WERI-Rb-1 (cell line): ENCODE results near the gene LPCAT3.
A peak's percentile ranks its signal among the peaks of the same experiment; 100 is the strongest.

ENCODE experiments used
- DNase-seq: peaks from one replicate; pipeline ENCODE4 v3.0.0-alpha.2; 2020
- H3K27ac ChIP-seq: fragments of 250-450 bp; sonication (Bioruptor Pico); 2 replicates; pipeline ENCODE4 v1.5.1; 2020; ENCODE audit warnings: mild to moderate bottlenecking, moderate library complexity
- H3K27me3 ChIP-seq: fragments of 250-450 bp; sonication (Bioruptor Pico); 2 replicates; pipeline ENCODE4 v1.5.1; 2021; ENCODE audit warnings: mild to moderate bottlenecking, low read depth, moderate library complexity; ENCODE audit not compliant: insufficient read depth, severe bottlenecking
- H3K36me3 ChIP-seq: fragments of 250-450 bp; sonication (Bioruptor Pico); 2 replicates; pipeline ENCODE4 v1.5.1; 2020; ENCODE audit warnings: mild to moderate bottlenecking, moderate library complexity
- H3K4me3 ChIP-seq: 2 replicates; pipeline ENCODE4 v1.5.1; 2011; ENCODE audit warnings: low read depth, mild to moderate bottlenecking, control low read depth, low read length
- H3K9me3 ChIP-seq: fragments of 250-450 bp; sonication (Bioruptor Pico); 2 replicates; pipeline ENCODE4 v1.5.1; 2021; ENCODE audit warnings: mild to moderate bottlenecking, moderate library complexity; ENCODE audit not compliant: severe bottlenecking
- TF ChIP-seq, protein P1 (sequence below): IDR thresholded peaks from 2 replicates; pipeline ENCODE4 v1.5.1; 2011; ENCODE audit warnings: low read depth, mild to moderate bottlenecking, control low read depth, inconsistent platforms, low read length

The LPCAT3 gene

DNA sequence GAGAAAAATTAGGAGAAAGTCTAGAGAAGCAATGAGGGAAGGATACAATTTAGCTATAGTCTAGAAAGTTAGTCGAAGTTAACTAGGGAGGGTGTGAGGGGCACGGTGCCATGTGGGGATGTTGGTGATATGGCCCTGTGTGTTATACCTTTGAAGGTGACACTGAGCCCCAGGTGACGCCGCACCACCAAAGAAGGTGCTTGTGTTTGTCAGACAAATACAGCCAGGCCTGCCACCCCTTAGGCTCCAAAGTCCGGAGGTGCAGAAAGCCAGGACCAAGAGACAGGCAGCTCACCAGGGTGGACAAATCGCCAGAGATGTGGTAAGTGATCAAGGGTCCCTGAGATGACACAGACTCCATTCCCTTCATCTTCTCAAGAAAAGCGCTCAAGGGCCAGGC lies 43.3 kb upstream of the LPCAT3 start:
- no peaks in the 10 kb centered on the region for H3K9me3 ChIP-seq
- DNase-seq, result no peak
- no peak overlapping the region for H3K4me3 ChIP-seq
- H3K27ac ChIP-seq, result no peak overlapping the region
- no peaks in the 10 kb centered on the region for H3K27me3 ChIP-seq
- TF ChIP-seq, protein P1, sequence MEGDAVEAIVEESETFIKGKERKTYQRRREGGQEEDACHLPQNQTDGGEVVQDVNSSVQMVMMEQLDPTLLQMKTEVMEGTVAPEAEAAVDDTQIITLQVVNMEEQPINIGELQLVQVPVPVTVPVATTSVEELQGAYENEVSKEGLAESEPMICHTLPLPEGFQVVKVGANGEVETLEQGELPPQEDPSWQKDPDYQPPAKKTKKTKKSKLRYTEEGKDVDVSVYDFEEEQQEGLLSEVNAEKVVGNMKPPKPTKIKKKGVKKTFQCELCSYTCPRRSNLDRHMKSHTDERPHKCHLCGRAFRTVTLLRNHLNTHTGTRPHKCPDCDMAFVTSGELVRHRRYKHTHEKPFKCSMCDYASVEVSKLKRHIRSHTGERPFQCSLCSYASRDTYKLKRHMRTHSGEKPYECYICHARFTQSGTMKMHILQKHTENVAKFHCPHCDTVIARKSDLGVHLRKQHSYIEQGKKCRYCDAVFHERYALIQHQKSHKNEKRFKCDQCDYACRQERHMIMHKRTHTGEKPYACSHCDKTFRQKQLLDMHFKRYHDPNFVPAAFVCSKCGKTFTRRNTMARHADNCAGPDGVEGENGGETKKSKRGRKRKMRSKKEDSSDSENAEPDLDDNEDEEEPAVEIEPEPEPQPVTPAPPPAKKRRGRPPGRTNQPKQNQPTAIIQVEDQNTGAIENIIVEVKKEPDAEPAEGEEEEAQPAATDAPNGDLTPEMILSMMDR, result no peak
- no peaks in the 10 kb centered on the region for H3K36me3 ChIP-seq

DNA sequence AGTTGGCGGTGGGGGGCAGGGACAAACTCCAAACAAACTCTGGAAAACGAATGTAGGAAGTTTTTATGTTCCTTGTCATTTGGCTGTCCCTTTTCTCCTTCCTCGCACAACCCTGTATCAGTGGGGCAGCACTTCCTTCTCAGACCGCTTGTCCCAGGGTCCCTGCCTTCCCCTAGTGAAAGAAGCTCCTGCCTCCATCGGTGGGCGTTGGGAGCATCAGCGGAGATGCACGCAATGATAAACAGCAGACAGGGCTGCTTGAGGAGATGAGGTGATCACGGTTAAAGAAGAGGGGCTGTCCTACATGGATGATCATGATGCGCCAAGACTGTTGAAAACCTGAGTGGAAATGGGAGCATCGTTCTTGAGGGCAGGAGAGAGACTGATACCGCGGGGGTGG lies 42.9 kb upstream of the LPCAT3 start:
- H3K27ac ChIP-seq, result no peak overlapping the region
- DNase-seq, result no peak
- no peak overlapping the region for H3K4me3 ChIP-seq

DNA sequence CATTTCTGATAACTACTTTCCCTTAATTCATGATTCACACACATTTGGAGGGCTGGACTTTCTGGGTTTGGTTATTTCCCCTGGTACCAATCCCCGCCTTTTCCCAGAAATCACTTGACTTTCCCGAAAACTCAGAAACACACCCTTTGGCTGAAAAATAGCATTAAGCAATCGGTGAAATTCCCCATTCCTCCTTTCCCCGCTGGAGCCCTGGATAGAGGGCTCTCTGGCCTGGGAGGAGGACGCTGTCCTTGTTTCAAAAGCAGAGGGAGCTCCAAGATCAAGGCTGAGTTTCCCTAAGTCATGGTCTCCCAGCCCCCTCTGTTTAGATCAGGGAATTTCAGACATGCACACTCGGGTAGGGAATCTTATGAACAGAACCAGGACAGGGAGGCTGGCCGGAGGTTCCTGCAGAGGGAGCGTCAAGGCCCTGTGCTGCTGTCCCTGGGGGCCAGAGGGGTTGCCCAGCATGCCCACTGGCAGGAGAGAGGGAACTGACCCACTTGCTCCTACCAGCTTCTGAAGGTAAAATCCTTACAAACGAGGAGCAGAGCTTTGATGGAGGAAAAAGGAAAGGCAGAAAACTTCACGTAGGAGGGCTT lies 42.2 kb upstream of the LPCAT3 start, which contains the start of gene C1S:
TSS of gene C1S (plus strand) at position 366 of the 602 bp plus-strand sequence. CDS start 1,195 bp downstream, outside the sequence.
- Histone ChIP-seq H3K9me3 (no peaks in the 10 kb centered on the region), H3K27ac (no peak within 1 kb of the TSS), H3K4me3 (no peak within 1 kb of the TSS), H3K36me3 (no peaks in the 10 kb centered on the region), H3K27me3 (no peaks in the 10 kb centered on the region)
- DNase-seq, result peak; percentile 60
- TF ChIP-seq, protein P1, result peak; percentile 72

More for the DNA sequence above, 42.9 kb upstream of the LPCAT3 start:
- Histone ChIP-seq H3K9me3 (no peaks in the 10 kb centered on the region), H3K36me3 (no peaks in the 10 kb centered on the region), H3K27me3 (no peaks in the 10 kb centered on the region)
- TF ChIP-seq, protein P1, result no peak

DNA sequence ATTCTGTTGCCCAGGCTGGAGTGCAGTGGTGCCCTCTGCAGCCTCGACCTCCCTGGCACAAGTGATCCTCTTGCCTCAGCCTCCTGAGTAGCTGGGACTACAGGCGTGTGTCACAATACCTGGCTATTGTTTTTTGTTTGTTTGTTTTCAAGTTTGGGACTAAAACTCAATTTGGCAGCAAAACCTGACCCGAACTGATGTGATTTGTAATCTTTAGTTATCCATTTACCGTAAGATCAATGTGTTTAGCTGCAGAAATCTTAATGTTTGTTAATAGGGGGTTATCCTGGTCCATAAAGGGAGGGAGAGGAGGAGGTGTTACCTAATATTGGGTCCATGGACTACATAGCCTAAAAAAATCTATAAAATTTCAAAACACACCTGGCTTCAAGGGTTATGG lies 41.5 kb upstream of the LPCAT3 start:
- no peak for DNase-seq
- TF ChIP-seq, protein P1, result no peak
- Histone ChIP-seq H3K27me3 (no peaks in the 10 kb centered on the region), H3K4me3 (no peak overlapping the region), H3K9me3 (no peaks in the 10 kb centered on the region), H3K27ac (no peak overlapping the region), H3K36me3 (no peaks in the 10 kb centered on the region)

DNA sequence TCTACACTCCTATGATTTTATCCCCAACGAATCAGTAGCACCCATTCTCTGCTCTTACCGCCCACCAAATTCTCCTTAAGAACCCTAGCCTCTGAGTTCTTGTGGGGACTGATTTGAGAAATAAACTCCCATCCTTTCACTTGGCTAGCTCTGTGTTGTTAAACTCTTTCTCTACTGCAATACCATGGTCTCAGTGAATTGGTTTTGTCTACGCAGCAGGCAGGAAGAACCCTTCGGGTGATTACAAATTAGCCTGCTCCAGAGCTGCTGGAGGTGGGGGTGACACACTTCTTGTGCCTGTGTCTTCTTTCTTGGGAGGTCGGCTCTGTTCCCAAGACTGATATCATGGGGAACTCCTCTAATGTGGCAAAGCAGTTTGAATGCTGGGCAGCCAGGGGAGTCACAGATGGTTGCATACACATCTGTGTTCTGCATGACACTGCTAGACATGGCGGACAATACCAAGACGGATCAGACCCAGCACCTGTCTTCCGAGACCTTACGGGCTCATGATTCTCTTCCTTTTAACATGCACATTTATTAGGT lies 40.6 kb upstream of the LPCAT3 start:
- TF ChIP-seq, protein P1, result no peak
- Histone ChIP-seq H3K36me3 (no peaks in the 10 kb centered on the region), H3K27me3 (no peaks in the 10 kb centered on the region), H3K4me3 (no peak overlapping the region), H3K27ac (no peak overlapping the region), H3K9me3 (no peaks in the 10 kb centered on the region)
- no peak for DNase-seq
